Measurements from ENCODE around the gene ZNF200.

- TF ChIP-seq CTCF (conservative IDR thresholded peaks at IDR 0.05; ENCODE audit: low read length): no peak
- TF ChIP-seq EZH2phosphoT487 (IDR thresholded peaks at IDR 0.05; ENCODE audit: borderline replicate concordance): no peak
These were observed 55.3 kb downstream of the ZNF200 start for GRCh38 chr16:3179651-3180050.
